Endothelial cell of umbilical vein (primary cell): Measurements from ENCODE around the gene KCND1. TPM values are rescaled to one million over a fixed set of nuclear protein-coding genes. Genes with fewer than 3 reads are reported as not detected.

Source experiments
- BruUV-seq: library from RNA; stranded (reverse); fragments of 400-500 nt; replicated peaks from 2 replicates; lab custom pipeline; 2021; lab: Mats Ljungman, UMichigan
- CTCF ChIA-PET: fragments of 300-600, 350-600 bp; sonication (Branson Sonifier 250); formaldehyde crosslinking; loops from one replicate; lab custom pipeline; 2021; ENCODE audit warnings: antibody characterized with exemption, inconsistent platforms; lab: Charles Lee
- POLR2A ChIA-PET: fragments of 300-600, 350-600 bp; sonication (Branson Sonifier 250); formaldehyde crosslinking; loops from one replicate; lab custom pipeline; 2021; ENCODE audit warnings: antibody characterized with exemption, inconsistent platforms; lab: Charles Lee
- DNase-seq: peaks from one replicate; pipeline ENCODE4 v3.0.0-alpha.2; 2011; ENCODE audit warnings: low read depth, low spot score
- FAIRE-seq: peaks from 2 replicates; lab custom pipeline; 2011; peaks lifted over from hg19 to GRCh38; lab: Jason Lieb, UNC
- H2AFZ ChIP-seq: 2 replicates; pipeline ENCODE4 v1.6.0; 2012; ENCODE audit warnings: low read depth, low read length, control low read depth, inconsistent platforms
- H3K27ac ChIP-seq: 2 replicates; pipeline ENCODE4 v1.5.1; 2011; ENCODE audit warnings: low read depth, mild to moderate bottlenecking, control low read depth, low read length, moderate library complexity; ENCODE audit not compliant: insufficient read depth
- H3K27me3 ChIP-seq, 2 experiments: 2 replicates each; pipeline versions ENCODE4 v1.6.0 to v1.6.1; 2011; ENCODE audit warnings: low read length in 2 of 2, mixed read lengths in 1 of 2; ENCODE audit not compliant: control insufficient read depth in 2 of 2, insufficient read depth in 2 of 2
- H3K36me3 ChIP-seq, 2 experiments: 2 replicates in 1 of 2; 3 replicates in 1 of 2; pipeline ENCODE4 v1.5.1; 2011; ENCODE audit warnings: low read length in 2 of 2, mild to moderate bottlenecking in 1 of 2, moderate library complexity in 1 of 2; ENCODE audit not compliant: control insufficient read depth in 2 of 2, insufficient read depth in 2 of 2; ENCODE audit errors: extremely low read depth in 1 of 2
- H3K4me1 ChIP-seq: 3 replicates; pipeline ENCODE4 v1.5.1; 2011; ENCODE audit warnings: mild to moderate bottlenecking, low read length; ENCODE audit not compliant: control insufficient read depth, insufficient read depth; ENCODE audit errors: extremely low read depth
- H3K4me2 ChIP-seq: 2 replicates; pipeline ENCODE4 v1.6.1; 2011; ENCODE audit warnings: low read length, control low read depth, mixed read lengths; ENCODE audit not compliant: insufficient read depth
- H3K4me3 ChIP-seq, 3 experiments: fragments of 200-600 bp in 1 of 3; sonication (generic), shearing (Covaris generic) in 1 of 3; replicated peaks in 1 of 3; 2 replicates each; pipeline ENCODE4 v1.5.1; 2011 to 2016; ENCODE audit warnings: control low read depth in 3 of 3, low read length in 3 of 3, mild to moderate bottlenecking in 2 of 3, inconsistent platforms in 1 of 3, low read depth in 1 of 3, moderate library complexity in 1 of 3; ENCODE audit not compliant: insufficient read depth in 1 of 3
- H3K79me2 ChIP-seq: 2 replicates; pipeline ENCODE4 v1.6.0; 2012; ENCODE audit warnings: low read length, inconsistent platforms; ENCODE audit not compliant: control insufficient read depth, insufficient read depth
- H3K9ac ChIP-seq: replicated peaks from 2 replicates; pipeline ENCODE3; 2011; ENCODE audit warnings: low read length, control low read depth; ENCODE audit not compliant: insufficient read depth; ENCODE audit errors: extremely low read depth
- H3K9me1 ChIP-seq: replicated peaks from 3 replicates; pipeline ENCODE4 v1.6.0; 2011; ENCODE audit warnings: mild to moderate bottlenecking, low read length; ENCODE audit not compliant: control insufficient read depth, insufficient read depth; ENCODE audit errors: extremely low read depth
- H3K9me3 ChIP-seq: replicated peaks from 2 replicates; pipeline ENCODE4 v1.5.1; 2012; ENCODE audit warnings: low read length, inconsistent platforms; ENCODE audit not compliant: control insufficient read depth, insufficient read depth
- H4K20me1 ChIP-seq: replicated peaks from 2 replicates; pipeline ENCODE3; 2011; ENCODE audit warnings: mild to moderate bottlenecking, low read length; ENCODE audit not compliant: control insufficient read depth, insufficient read depth; ENCODE audit errors: extremely low read depth
- EZH2 ChIP-seq: IDR thresholded peaks from 2 replicates; pipeline ENCODE4 v1.6.1; 2012; ENCODE audit warnings: borderline replicate concordance, low read depth, mild to moderate bottlenecking, moderate library complexity, low read length, inconsistent platforms; ENCODE audit not compliant: severe bottlenecking
- FOS ChIP-seq: IDR thresholded peaks from 2 replicates; pipeline ENCODE4 v1.6.1; 2011; ENCODE audit warnings: mild to moderate bottlenecking, low read length, moderate library complexity, borderline replicate concordance; ENCODE audit not compliant: insufficient read depth
- GATA2 ChIP-seq: IDR thresholded peaks from 2 replicates; pipeline ENCODE4 v1.7.0; 2011; ENCODE audit warnings: low read depth, mild to moderate bottlenecking, moderate library complexity, mixed read lengths, low read length; ENCODE audit not compliant: insufficient read length, insufficient read depth
- JUN ChIP-seq: IDR thresholded peaks from 2 replicates; pipeline ENCODE4 v1.6.1; 2011; ENCODE audit warnings: borderline replicate concordance, low read depth; ENCODE audit not compliant: insufficient read length, insufficient read depth
- MAX ChIP-seq: IDR thresholded peaks from 2 replicates; pipeline ENCODE4 v1.6.1; 2011; ENCODE audit not compliant: insufficient read depth, insufficient read length
- MYC ChIP-seq: IDR thresholded peaks from one replicate; pipeline ENCODE4 v1.6.1; 2011; ENCODE audit warnings: mild to moderate bottlenecking, low read depth, low read length
- POLR2A ChIP-seq: IDR thresholded peaks from 2 replicates; pipeline ENCODE4 v1.6.1; 2012; ENCODE audit warnings: low read depth, mild to moderate bottlenecking, control low read depth, low read length
- POLR2AphosphoS5 ChIP-seq: IDR thresholded peaks from 2 replicates; pipeline ENCODE4 v1.6.1; 2012; ENCODE audit warnings: low read depth, mild to moderate bottlenecking, control low read depth, low read length, moderate library complexity; ENCODE audit not compliant: insufficient read depth
- dilution Hi-C: fragments of 300-500 bp; cut with MboI; formaldehyde crosslinking; loops from one replicate; pipeline ENCODE4 v1.15.0; 2019; ENCODE audit warnings: low sequenced_read_pairs; ENCODE audit not compliant: extremely low pct_ligation_motif_present
- intact Hi-C: fragments of 100-400 bp; cut with micrococcal nuclease; formaldehyde crosslinking; loops from one replicate; pipeline ENCODE4 v1.10.0; 2022
- polyA plus RNA-seq, 4 experiments: library from polyadenylated mRNA; depleted of rRNA in 3 of 4; stranded (reverse) in 3 of 4; unstranded in 1 of 4; fragments of >200 nt; gene quantifications; 2 replicates each; pipeline versions ENCODE4 v1.2.1 to v1.2.3, GENCODE V29; 2011 to 2012; ENCODE audit warnings: missing spikeins in 1 of 4
- total RNA-seq: library from RNA; stranded (reverse); gene quantifications from 2 replicates; pipeline ENCODE4 v1.2.3, GENCODE V29; 2021

Gene KCND1
- total and polyA plus RNA-seq, 2 donors (not counting 3 experiments of a cell fraction or from before 2014, with no cell fraction given) = 0.54 to 1.3 TPM

GRCh38 chrX:48948589-48948988 is 23.1 kb downstream of the KCND1 start:
- TF ChIP-seq GATA2 (no peak), JUN (no peak), FOS (no peak), POLR2AphosphoS5 (no peak), POLR2A (no peak), MYC (no peak), EZH2 (no peak), MAX (no peak)
- Histone ChIP-seq H3K4me3 (no peak overlapping the region), H2AFZ (no peak overlapping the region), H3K79me2 (peaks cover 44% of the 10 kb centered on the region), H3K9ac (no peak overlapping the region), H3K9me1 (no peaks in the 10 kb centered on the region), H4K20me1 (no peaks in the 10 kb centered on the region), H3K36me3 (peaks cover 0 to 5% of the 10 kb centered on the region in 2 experiments), H3K27ac (no peak overlapping the region), H3K4me1 (no peaks in the 10 kb centered on the region), H3K9me3 (no peaks in the 10 kb centered on the region), H3K4me2 (no peak overlapping the region), H3K27me3 (no peaks in the 10 kb centered on the region)
- dilution Hi-C loops (no loop called here), intact Hi-C loops (loop anchor here (5.0 kb wide), 1 partner anchor 301 kb away; no protein-coding TSS in a partner anchor)
- no peak for DNase-seq
- no TSS peak for BruUV-seq
- ChIA-PET POLR2A (no interaction called here), CTCF (no interaction called here)
- FAIRE-seq = no peak
